BJ (cell line): Measurements from ENCODE around the gene ZNF729. TPM values are rescaled to one million over a fixed set of nuclear protein-coding genes. Genes with fewer than 3 reads are reported as not detected.

ENCODE experiments used
- CTCF ChIA-PET: fragments of 350-600 bp; formaldehyde crosslinking; extraction: SDS; loops from one replicate; lab custom pipeline; 2021; ENCODE audit warnings: antibody characterized with exemption, inconsistent platforms; lab: Yijun Ruan, JAX
- POLR2A ChIA-PET: fragments of 300-600 bp; sonication (Branson Sonifier 250); formaldehyde crosslinking; extraction: SDS; loops from one replicate; lab custom pipeline; 2021; ENCODE audit warnings: antibody characterized with exemption; lab: Charles Lee
- DNase-seq: peaks from one replicate; pipeline ENCODE4 v3.0.0-alpha.2; 2011; ENCODE audit warnings: low read depth
- H3K27me3 ChIP-seq: 2 replicates; pipeline ENCODE4 v1.6.0; 2011; ENCODE audit warnings: low read length; ENCODE audit not compliant: control insufficient read depth, insufficient read depth
- H3K36me3 ChIP-seq: 2 replicates; pipeline ENCODE4 v1.5.1; 2011; ENCODE audit warnings: low read length; ENCODE audit not compliant: control insufficient read depth, insufficient read depth
- H3K4me3 ChIP-seq: 2 replicates; pipeline ENCODE4 v1.5.1; 2011; ENCODE audit warnings: low read depth, mild to moderate bottlenecking, control low read depth, low read length
- CTCF ChIP-seq: IDR thresholded peaks from 2 replicates; pipeline ENCODE4 v1.5.1; 2011; ENCODE audit warnings: low read depth, mild to moderate bottlenecking, control low read depth, inconsistent platforms, low read length, moderate library complexity; ENCODE audit not compliant: insufficient read depth
- polyA plus RNA-seq: library from polyadenylated mRNA; depleted of rRNA; stranded (reverse); fragments of >200 nt; gene quantifications from 2 replicates; pipeline ENCODE4 v1.2.3, GENCODE V29; 2011; rRNA removed
- small RNA-seq: library from RNA; depleted of rRNA; stranded (forward); fragments of <200 nt; gene quantifications from one replicate; pipeline ENCODE3, GENCODE V24; 2012; ENCODE audit warnings: low replicate concordance, low read depth; ENCODE audit not compliant: insufficient read length

ZNF729 gene
- polyA plus RNA-seq, 1 experiment: not detected

DNA sequence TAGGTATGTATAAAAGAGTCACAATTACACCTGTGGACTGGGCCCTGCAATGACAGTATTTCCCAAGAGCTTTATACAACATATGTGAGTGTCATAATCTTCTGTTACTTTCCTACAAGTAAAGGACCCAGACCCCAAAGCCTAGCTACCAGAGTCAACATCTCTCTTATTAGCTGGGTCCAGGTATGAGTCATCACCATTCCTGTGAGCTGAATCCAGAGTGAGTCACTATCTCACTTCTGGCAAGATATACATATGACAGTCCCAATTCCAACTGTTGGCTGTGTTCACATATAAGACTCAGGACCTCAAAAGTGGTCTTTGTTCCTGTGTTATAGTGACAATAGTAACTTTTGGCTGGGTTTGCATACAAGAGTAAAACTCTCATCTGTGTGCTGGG is 46.7 kb downstream of the ZNF729 start:
- CTCF ChIA-PET: no interaction called here
- no peak for TF ChIP-seq CTCF
- no peak overlapping the region for H3K4me3 ChIP-seq
- DNase-seq: no peak
- no peaks in the 10 kb centered on the region for H3K27me3 ChIP-seq
- no peaks in the 10 kb centered on the region for H3K36me3 ChIP-seq
- POLR2A ChIA-PET: no interaction called here

- H3K27me3 ChIP-seq: no peaks in the 10 kb centered on the region
- DNase-seq: no peak
- POLR2A ChIA-PET: no interaction called here
- no peak for TF ChIP-seq CTCF
- H3K36me3 ChIP-seq: no peaks in the 10 kb centered on the region
- CTCF ChIA-PET: no interaction called here
- H3K4me3 ChIP-seq: no peak overlapping the region
Observed at GRCh38 chr19:22335716-22336115, 49.5 kb downstream of the ZNF729 start.

DNA sequence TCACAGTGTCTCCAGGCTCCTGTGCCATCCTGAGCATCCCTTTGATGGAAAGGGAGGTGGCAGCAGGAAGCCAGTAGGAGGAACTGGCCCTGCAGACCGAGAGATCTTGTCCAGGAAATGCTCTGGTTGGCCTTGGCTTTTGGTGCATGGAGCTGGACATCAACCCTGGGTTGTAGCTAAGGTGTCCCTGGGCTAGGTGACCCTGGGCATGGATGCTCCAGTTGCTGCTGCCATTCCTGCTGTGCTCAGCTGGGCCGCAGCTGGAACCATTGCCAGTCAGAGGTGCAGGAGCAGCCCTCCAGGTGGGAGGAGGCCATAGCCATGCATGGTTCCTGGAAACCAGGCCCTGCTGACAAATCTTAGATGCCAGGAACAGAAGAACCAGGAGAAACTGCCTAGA is 68.4 kb downstream of the ZNF729 start:
- no peak for TF ChIP-seq CTCF
- CTCF ChIA-PET: no interaction called here
- Histone ChIP-seq H3K27me3 (no peaks in the 10 kb centered on the region), H3K4me3 (no peak overlapping the region), H3K36me3 (no peaks in the 10 kb centered on the region)
- POLR2A ChIA-PET: no interaction called here
- DNase-seq: no peak

Small RNA genes within 50 kb of the gene (small RNA-seq; reads per million reads assigned to genes)
- not detected for gene AC011494.1

Other genes with a start within 250 kb of the ZNF729 start
- gene ZNF257, start 234.0 kb upstream of the ZNF729 start, polyA plus RNA-seq: 0.74 and 1.6 TPM in 2 replicates
- gene ZNF676, start 89.5 kb upstream of the ZNF729 start, polyA plus RNA-seq: not detected in 2 replicates
- gene ZNF98, start 135.9 kb downstream of the ZNF729 start, polyA plus RNA-seq: not detected in 2 replicates